Hepatocyte (in vitro differentiated cells): ENCODE data around the gene SAMD4A.

Source experiments
- EZH2 ChIP-seq: fragments of 200-600 bp; sonication (generic); IDR thresholded peaks from 2 replicates; pipeline ENCODE4 v1.6.1; 2016; ENCODE audit warnings: antibody characterized with exemption, mild to moderate bottlenecking, borderline replicate concordance
- EZH2phosphoT487 ChIP-seq: fragments of 200-600 bp; sonication (generic); IDR thresholded peaks from one replicate; pipeline ENCODE4 v1.6.1; 2018; ENCODE audit warnings: antibody characterized with exemption, mild to moderate bottlenecking, low read depth, moderate library complexity; ENCODE audit not compliant: unreplicated experiment, severe bottlenecking
- TF ChIP-seq, protein P1 (sequence below): fragments of 200-600 bp; sonication (generic); IDR thresholded peaks from 2 replicates; pipeline ENCODE4 v1.5.1; 2016; ENCODE audit warnings: antibody characterized with exemption, mild to moderate bottlenecking; ENCODE audit not compliant: poor library complexity

DNA sequence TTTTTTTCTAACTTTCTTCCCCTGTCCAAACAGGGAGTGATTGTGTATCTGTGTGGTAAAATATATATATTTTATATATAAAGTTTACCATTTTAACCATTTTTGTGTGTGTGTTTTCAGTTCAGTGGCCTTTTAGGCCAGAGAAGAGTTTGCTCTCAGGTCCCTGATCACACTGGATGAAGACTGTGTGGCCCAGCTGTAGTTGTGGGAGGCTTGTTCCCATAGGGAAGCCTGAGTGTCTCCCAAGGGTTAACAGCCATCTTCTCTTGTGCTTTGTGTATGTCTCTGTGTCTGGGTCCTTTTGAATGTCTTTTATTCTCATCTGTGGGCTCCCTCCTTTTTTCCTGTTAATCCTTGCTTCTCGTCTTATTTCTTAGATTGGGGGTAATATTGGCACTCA lies 33.8 kb upstream of the SAMD4A start:
- TF ChIP-seq, protein P1, sequence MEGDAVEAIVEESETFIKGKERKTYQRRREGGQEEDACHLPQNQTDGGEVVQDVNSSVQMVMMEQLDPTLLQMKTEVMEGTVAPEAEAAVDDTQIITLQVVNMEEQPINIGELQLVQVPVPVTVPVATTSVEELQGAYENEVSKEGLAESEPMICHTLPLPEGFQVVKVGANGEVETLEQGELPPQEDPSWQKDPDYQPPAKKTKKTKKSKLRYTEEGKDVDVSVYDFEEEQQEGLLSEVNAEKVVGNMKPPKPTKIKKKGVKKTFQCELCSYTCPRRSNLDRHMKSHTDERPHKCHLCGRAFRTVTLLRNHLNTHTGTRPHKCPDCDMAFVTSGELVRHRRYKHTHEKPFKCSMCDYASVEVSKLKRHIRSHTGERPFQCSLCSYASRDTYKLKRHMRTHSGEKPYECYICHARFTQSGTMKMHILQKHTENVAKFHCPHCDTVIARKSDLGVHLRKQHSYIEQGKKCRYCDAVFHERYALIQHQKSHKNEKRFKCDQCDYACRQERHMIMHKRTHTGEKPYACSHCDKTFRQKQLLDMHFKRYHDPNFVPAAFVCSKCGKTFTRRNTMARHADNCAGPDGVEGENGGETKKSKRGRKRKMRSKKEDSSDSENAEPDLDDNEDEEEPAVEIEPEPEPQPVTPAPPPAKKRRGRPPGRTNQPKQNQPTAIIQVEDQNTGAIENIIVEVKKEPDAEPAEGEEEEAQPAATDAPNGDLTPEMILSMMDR: no peak
- TF ChIP-seq EZH2phosphoT487 (no peak), EZH2 (no peak)
